ENCODE data around the gene LRRC47.
A peak's percentile ranks its signal among the peaks of the same experiment; 100 is the strongest.

The LRRC47 gene

DNA sequence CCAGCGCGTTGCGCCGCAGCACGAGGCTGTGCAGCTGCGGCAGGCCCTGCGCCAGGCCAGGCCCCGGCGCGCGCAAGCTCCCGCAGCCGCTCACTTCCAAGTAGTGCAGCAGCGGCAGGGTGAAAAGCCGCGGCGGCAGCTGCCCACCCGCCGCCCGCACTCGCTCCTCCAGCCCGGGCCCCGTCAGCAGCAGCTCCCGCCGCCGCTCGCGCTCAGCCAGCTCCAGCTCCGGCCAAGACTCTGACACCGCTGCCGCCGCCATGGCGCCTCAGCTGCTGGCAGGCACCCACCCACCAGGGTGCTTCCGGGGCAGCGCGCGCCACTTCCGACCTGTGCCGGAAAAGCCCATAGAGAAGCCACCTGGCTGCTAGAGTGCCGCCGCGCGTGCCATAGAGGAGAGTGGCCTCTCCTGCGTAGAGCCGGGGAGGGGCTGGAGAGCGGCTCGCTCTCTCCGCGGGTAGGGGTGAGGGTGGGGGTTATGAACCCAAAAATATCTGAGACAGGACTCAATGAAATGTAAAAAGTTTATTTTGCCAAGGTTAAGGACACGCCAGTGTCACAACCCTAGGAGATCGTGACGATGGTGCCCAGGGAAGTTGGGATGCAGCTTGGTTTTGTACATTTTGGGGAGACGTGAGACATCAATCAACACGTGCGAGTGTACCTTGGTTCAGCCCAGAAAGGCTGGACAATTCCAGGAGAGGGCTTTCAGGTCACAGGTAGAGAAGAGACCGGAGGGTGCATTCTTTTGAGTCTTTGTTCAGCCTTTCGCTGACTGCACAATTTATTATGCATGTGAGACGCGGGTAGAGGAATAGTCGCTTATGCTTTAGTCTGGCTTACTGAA lies at the start of gene LRRC47:
TSS of gene LRRC47 (minus strand) at position 284 of the 847 bp plus-strand sequence. CDS start at position 262, 22 bp downstream.
- DNase-seq = peak; percentile 66 to 72

DNA sequence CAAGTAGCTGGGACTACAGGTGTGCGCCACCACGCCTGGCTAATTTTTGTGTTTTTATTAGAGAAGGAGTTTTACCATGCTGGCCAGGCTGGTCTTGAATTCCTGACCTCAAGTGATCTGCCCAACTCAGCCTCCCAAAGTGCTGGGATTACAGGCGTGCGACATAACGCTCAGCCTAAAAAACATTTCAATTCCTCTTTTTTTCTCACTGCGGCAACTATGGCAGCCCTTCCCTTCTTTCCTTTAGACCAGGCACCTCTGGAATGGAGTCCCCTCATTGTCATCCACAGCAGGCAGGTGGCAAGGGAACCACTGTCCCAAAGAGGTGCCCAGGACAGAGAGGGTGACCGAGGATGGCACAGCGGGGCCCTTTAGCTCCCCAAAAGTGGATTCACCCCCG lies 46.6 kb upstream of the LRRC47 start:
- DNase-seq = no peak

DNA sequence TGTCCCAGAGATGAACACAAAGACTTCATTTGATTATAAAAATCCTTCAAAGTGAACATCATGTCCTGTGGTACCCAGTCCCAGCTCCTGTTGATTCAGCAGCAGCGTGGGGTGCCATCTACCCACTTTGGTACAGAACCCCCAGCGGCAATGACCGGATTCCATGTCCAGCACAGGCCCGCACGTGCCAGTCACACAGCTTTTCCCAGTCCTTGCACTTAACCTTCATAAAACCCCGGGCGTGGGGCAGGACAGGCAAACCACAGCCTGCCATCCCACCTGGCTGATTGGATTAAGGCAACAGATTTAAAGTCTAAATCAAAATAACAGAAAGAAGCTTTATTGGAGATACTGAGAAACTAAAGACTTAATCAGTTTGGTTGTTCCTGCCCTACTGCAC lies 45.2 kb upstream of the LRRC47 start:
- DNase-seq = no peak

DNA sequence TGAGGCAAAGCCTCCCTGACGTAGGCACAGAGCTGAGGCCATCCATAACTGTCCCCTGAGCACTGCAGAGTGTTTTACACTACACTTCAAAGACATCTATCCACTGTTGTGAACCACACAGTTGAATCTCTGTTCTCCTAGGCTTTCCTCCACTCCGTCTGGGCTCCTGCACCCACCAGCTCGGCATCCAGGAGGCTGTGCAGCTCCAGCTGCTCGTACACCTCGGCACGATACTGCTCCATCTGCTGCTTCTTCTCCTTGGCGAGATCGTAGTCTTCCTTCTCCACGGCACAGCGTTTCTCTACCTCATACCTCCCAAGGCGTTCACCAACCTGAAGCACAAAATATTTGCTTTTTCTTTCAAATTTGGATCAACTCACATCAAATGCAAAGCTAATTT lies 42.5 kb upstream of the LRRC47 start:
- no peak for DNase-seq

DNA sequence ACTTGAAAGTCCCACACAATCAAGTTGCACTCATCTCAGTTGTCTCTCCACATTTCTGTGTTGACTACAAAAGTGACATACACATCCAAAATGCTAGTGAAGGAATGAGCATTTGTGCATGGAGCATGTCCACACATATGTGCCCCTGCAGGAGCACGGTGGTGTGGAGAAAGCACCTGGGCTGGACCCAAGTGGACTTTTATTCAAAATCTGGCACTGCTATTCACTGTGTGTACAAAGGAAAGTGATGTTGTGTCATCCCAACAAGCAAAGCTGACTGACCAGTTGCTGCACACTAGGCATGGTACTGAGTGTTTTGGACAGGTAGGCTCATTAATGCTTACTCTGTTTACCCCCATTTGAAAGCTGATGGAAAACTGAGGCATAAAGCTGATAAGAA lies 41.4 kb upstream of the LRRC47 start:
- no peak for DNase-seq

DNA sequence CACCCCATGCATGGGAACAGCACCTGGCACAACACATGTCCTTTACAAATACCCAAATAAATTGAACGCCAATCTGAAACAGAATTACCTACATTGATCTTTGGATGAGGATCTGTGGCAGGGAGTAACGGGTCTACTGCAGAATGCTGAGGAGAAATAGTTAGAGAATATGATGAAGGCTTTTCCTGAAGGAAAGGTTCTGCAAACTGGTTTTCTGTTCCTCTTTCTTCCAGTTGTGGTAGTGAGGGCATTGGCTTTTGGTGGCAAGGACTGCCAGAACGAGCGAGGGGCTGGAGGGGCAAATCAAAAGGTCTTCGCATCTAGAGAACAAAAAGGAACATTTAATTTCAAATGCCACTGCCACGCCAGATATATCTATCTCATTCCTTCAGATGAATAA lies 40.9 kb upstream of the LRRC47 start:
- DNase-seq = no peak

DNA sequence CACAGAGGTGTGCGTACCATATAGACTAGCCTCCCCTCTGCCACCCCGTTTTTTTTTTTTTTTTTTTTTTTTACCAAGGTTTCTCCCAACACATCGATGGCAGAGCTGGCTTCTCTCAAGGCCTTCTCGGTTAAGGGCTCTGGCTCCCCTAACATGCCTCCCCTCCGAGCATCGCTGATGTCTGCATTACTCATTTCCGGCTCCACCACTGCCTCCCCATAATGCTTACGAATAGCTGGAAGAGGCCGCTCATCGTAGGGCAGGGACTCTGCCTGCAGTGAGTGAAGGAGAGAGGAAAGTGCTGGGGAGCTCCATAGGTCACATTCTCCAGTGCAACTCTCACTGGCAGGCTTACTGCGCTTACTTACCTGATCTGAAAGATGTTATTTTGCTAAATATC lies 40.1 kb upstream of the LRRC47 start:
- no peak for DNase-seq

DNA sequence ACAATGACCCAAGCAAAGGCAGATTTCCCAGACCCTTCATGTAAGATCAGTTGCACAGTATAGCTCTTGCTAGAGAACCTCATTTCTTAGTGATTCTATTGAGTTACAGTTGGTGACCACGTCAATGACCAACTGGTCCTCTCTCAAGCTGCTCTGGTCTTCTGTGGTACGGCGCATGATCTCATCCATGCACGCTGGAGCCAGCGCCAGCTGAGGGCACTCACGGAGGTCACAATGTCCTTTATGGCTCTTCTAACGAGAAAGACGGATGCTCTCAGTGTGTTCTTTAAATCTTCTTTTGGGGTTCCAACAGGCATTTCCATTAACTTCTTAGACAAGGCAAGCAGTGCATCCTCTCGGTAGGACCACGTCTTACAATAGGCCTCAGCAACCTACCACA lies 38.4 kb upstream of the LRRC47 start:
- no peak for DNase-seq

DNA sequence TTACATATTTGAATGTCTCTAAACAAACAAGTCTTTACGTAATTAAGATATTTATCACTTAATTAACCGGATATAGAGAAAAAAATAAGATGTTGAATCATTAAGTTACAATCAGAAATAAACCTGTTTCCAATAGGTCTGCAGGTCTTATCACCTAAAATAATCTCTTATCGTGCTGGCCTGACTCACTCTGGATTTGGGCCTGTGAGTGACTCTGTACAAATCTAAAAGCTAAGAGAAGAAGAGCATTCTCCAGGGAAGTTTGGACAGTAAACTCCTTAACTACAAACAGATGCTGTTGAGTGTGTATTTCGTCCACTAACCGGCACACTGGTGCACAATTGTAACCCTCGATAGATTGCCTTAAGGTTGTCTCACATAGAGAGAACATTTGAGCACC lies 35.4 kb upstream of the LRRC47 start:
- DNase-seq = no peak

DNA sequence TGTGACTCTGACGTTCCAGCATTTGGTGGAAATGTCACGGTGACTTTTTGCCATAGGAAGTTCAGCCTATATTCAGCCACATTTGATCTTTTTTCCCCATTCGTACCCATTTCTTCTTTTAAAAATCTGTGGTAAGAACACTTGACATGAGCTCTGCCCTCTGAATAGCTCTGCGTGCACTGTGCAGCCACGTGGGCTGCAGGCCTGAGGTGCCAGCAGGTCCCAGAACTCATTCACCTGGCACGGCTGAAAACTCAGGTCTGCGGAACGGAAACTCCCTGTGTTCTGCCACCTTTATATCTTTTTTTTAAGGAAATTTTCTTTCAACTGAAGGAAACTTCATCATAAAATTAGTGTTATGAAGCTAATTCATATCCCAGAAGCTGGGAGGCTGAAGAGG lies 32.1 kb upstream of the LRRC47 start:
- DNase-seq = no peak

DNA sequence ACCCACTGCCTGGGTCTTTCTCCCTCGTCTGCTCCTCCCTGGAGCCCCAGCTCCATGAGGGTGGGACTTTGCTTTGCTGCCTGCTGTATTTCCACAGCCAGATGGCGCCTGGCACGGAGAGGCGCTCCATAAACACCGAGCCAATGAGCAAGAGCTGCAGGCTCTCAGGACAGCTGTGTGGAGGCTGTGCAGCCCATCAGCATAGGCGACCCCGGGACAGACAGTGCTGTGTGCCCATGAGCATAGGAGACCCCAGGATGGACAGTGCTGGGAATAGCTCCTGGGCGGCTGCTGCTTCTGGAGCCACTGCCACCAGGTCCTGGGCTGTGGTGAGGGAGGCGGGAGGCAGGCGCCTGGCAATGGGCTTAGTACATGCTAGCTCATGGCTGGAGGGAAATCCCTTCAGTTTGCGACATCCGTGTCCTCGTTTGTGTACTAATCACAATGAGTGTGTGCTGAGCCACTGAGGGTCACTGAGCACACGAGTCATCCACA lies 31.6 kb upstream of the LRRC47 start:
- DNase-seq = no peak

DNA sequence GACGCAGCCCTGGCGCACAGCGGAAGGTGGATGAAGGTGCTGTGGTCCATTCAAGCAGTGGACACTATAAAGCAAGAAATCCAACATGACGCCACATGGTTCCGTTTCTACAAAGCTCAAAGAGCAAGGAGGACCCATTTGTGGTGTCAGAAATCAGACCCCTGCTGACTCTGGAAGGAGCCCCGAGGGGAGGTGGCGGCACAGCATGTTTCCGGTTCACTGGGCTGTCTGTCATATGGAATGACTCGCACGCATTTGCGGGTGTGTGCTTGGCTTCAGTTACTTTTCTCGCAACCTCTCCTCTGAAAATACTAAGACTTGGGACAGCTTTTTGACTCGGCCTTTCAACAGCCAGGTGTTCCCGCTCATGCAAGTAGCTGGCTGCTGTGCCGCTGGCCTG lies 29.1 kb upstream of the LRRC47 start:
- DNase-seq = no peak

DNA sequence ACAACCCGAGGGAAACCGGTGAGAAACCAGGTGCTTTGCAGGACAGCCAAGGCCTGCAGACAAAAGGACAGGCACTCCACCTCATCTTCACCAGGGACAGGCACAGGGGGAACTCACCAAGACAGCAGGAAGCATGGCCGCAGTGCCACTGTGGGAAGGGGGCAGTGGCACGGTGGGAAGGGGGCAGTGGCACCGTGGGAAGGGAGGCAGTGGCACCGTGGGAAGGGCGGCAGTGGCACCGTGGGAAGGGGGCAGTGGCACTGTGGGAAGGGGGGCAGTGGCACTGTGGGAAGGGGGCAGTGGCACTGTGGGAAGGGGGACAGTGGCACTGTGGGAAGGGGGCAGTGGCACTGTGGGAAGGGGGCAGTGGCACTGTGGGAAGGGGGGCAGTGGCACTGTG lies 28.4 kb upstream of the LRRC47 start:
- DNase-seq = no peak

DNA sequence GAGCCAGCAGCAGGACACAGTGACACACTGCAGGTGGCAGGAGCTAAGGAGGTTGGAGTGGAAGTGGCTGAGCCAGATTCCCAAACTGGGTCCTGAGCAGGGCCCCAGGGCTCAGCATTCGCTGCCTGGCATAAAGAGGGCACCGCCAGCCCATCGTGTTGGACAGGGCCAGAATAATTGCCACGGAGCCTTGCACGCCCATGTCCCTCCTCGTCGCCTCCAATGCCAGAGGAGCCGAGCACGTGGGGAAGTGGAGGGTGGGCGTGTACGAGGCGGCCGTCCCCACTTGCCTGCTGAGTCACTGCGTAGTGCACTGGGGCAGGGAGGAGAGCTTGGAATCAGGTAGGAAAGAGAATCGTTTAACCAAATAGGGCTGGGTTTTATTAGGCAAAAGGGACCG lies 26.1 kb upstream of the LRRC47 start:
- DNase-seq = no peak

DNA sequence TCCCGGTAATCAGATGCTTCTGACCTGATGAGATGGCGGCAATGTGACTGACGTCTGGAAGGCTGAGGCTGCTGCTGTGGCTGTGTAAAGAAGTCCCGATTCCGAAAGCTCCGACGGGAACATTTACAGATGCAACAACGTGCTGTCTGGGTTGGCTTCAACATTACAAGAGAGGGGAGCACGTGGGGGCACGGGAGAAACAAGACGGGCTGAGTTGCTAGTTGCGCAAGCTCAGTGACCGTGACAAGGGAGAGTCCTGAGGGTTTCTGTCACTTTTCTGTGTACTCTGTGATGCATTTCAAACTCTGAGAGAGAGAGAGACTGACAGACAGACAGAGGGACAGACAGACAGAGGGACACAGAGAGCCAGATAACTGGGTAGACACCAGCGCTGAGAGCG lies 25.6 kb upstream of the LRRC47 start:
- DNase-seq = no peak

DNA sequence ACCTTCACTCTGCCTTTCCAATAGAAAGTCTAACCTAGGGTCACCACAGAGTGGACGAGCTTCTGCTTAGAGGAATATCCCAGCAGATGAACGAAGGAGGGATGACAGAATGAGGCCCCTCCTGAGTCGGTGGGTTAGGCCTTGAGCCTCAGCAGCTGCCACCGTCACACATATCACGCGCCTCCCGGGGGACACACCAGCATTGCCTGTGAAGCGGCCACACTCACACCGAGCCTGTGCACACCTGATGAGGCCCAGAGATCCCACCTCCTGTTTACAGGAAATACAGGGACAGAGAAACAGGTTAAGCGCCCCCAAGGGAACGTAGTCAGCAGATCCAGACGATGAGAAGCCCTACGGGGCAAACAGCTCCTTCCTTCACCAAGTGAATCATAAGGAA lies 25.1 kb upstream of the LRRC47 start:
- peak in 1 of 2 experiments; percentile 16 for DNase-seq

DNA sequence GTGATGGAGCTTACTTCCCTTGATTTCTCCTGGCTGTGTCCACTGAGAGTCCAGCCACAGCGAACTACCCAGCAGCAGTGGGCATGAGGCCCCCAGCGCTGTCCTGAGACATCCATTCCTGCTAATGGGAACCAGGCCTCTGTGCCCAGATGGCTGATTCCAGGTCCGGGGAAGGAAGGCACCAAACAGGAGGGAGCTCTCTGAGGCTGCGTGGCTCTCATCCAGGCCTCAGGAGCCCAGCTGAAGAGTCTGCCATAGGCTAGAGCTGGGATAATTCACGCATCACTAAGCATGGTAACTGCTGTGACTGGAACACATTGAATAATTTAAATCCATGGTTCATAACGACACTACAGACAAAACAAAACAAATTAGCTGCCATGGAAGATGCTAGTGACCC lies 24.7 kb upstream of the LRRC47 start:
- DNase-seq = peak; percentile 28 to 78

DNA sequence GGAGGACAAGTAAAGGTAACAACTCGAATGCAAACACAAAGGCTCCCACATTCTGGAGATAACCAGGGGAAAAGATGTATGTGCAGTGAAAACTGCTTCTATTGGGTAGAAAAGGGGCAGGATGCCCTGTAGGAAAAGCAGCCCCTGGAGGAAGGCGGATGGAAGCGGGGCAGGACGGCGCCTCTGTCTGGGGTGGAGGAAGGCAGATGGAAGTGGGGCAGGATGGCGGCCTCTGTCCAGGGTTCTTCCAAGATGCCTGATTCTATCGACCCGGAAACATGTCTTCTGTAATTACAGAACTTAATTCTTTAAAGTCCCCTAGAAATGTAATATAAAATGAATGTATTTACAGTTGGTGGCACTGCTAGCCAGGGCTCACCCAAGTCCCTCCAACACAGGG lies 24.0 kb upstream of the LRRC47 start:
- DNase-seq = no peak

DNA sequence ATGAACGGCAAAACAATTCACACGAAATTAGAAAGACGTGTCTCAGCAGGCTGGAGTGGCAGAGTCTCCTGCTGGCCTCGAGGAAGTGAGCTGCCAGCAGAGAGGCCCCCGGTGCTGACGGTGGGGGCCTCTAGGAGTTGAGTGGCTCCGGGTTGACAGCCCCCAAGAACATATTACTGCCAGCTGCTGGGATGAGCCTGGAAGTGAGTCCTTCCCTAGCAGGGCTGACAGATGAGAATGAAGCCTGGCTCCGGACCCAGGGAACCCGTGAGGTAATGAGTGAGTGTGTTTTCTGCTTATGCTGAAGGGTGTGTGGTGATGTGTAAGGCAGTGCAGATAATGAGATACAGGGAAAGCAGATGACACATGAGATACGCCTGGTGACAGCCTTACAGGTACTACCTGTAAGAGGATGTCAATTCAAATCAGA lies 23.5 kb upstream of the LRRC47 start:
- no peak for DNase-seq

DNA sequence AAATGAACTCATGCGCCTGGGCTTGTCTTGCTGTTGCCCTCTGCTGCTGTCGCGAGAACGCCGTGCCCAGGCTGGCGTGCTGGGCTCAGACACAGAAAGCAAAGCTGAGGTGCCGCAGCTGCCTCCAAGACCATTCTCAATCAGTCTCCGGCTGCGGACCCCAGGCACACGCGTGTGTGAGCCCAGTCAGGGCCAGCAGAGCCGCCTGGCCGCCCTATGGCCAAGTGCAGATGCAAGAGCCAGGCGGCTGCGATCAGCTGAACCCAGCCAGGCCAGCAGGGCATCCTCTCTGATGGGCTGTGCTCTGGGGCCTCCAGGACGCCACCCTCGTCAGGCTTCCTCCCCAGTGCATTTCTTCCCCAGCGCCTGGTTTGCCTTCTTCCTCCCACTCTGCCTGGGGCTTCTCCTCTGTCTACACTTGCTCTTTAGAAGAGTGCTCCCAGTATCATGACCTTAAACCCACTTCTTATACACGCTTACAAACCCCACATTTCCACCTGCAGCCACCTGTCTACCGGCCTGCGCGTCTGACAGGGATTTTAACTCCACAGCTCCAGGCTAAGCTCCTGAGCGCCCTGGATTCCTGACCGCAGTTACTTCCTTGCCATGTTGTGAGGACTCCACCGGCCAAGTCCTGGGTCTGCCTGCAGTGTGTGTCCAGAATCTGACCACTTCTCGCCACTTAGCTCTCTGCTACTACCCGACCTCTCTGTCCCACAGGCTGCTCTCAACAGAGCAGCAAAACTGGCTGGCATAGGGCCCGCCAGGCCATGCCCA lies 21.7 kb upstream of the LRRC47 start:
- DNase-seq = no peak

DNA sequence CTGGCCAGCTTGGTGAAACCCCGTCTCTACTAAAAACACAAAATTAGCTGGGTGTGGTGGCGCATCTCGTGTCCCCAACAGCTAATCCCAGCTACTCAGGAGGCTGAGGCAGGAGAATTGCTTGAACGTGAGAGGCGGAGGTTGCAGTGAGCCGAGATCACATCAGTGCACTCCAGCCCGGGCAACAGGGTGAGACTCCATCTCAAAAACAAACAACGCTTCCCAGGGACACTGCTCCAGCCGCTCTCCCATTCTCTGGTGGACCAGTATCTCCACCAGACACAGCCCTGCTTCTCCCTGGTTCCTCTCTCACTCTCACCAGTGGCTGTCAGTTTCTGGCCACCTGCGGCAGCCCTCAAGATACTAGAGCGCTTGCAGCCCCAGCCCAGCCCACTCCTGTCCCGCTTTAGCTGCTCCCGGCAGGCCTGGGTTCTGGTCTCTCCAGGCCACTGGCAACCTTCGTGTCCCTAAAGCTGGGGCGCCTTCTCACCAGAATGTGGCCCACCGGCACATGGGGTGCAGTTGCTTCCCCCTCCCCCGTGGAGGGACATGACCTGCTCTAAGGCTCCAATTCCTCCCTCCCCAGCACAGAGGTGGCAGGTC lies 20.9 kb upstream of the LRRC47 start:
- DNase-seq = no peak

DNA sequence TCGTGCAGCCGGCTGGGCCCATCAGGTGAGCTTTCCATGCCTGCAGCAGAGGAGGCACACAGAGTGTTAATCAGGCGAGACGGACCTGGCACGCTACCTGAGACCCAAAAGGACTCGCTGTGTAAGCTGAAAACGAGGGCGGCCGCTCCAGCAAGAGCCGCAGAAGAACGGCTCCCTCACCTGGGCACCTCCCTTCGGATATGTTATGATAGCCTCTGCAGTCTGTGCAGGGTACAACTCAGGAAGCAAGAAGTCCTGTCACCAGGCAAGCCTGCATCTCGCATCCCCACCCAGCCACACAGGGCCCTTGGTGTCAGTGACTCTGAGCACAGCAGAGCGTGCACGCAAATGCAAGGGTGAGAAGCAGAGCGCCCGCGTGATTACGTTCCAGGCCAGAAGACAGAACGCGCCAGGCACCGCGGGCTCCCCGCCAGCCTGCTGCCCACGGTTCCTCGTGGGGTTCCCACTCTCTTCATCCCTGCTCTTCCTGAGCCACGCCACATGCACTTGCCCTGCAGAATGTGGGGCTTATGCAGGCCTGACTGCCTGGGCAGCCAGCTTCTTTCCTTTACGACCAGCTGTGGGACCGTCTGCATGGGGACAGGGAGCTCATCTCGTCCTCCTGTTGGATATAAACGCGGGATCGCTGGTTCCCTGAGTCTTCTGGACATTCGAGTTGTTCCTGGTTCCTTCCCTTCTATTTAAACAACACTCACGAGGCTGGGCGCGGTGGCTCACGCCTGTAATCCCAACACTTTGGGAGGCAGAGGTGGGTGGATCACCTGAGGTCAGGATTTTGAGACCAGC lies 20.2 kb upstream of the LRRC47 start:
- peak in 1 of 2 experiments; percentile 9 for DNase-seq

Measured in NCI-H187 (cell line).